GM12878 (cell line): ENCODE data around the gene SECTM1. TPM values are rescaled to one million over a fixed set of nuclear protein-coding genes. Genes with fewer than 3 reads are reported as not detected.

Experiments used
- ATAC-seq: fragments of 200-7000 bp; cut with Tn5 transposase; 3 replicates; pipeline ENCODE4 v1.9.1; 2020; ENCODE audit warnings: mild to moderate bottlenecking, moderate library complexity
- BruUV-seq: library from RNA; stranded (reverse); fragments of 400-500 nt; replicated peaks from 2 replicates; lab custom pipeline; 2021; lab: Mats Ljungman, UMichigan
- CTCF ChIA-PET: fragments of 300-600 bp; sonication (Branson Sonifier 250); formaldehyde crosslinking; extraction: SDS; loops from one replicate; lab custom pipeline; 2021; ENCODE audit warnings: inconsistent platforms; lab: Yijun Ruan, JAX
- POLR2A ChIA-PET: fragments of 350-600 bp; formaldehyde crosslinking; extraction: SDS; loops from one replicate; lab custom pipeline; 2021; ENCODE audit warnings: inconsistent platforms; lab: Charles Lee
- RAD21 ChIA-PET: fragments of 300-600 bp; sonication (Branson Sonifier 250); formaldehyde crosslinking; loops from one replicate; lab custom pipeline; 2023; ENCODE audit warnings: antibody characterized with exemption; ENCODE audit not compliant: unreplicated experiment; lab: Charles Lee
- SMC1A ChIA-PET: fragments of 300-600 bp; sonication (Branson Sonifier 250); formaldehyde crosslinking; loops from one replicate; lab custom pipeline; 2023; ENCODE audit not compliant: unreplicated experiment, uncharacterized antibody; lab: Charles Lee
- DNase-seq: peaks from one replicate; pipeline ENCODE4 v3.0.0-alpha.2; 2011; ENCODE audit warnings: low read depth, low spot score
- FAIRE-seq: peaks from 3 replicates; lab custom pipeline; 2011; peaks lifted over from hg19 to GRCh38; lab: Jason Lieb, UNC
- H2AFZ ChIP-seq: 2 replicates; pipeline ENCODE4 v1.6.0; 2011; ENCODE audit warnings: low read depth, low read length, control low read depth; ENCODE audit not compliant: control insufficient read depth
- H3K27ac ChIP-seq: 2 replicates; pipeline ENCODE4 v1.5.1; 2011; ENCODE audit warnings: control low read depth; ENCODE audit not compliant: control insufficient read depth, insufficient read depth
- H3K27me3 ChIP-seq, 2 experiments: replicated peaks in 1 of 2; 2 replicates each; pipeline versions ENCODE4 v1.6.0 to v1.6.1; 2011; ENCODE audit warnings: low read length in 1 of 2; ENCODE audit not compliant: control insufficient read depth in 2 of 2, insufficient read depth in 2 of 2
- H3K36me3 ChIP-seq, 2 experiments: 2 replicates each; pipeline ENCODE4 v1.5.1; 2011; ENCODE audit warnings: low read length in 1 of 2; ENCODE audit not compliant: control insufficient read depth in 2 of 2, insufficient read depth in 2 of 2
- H3K4me1 ChIP-seq: 2 replicates; pipeline ENCODE4 v1.6.1; 2011; ENCODE audit warnings: mild to moderate bottlenecking, low read length, moderate library complexity, mixed read lengths; ENCODE audit not compliant: control insufficient read depth, insufficient read depth
- H3K4me2 ChIP-seq: 2 replicates; pipeline ENCODE4 v1.6.0; 2011; ENCODE audit warnings: control low read depth; ENCODE audit not compliant: control insufficient read depth, insufficient read depth
- H3K4me3 ChIP-seq: fragments of 200-600 bp; sonication (generic); 2 replicates; pipeline ENCODE4 v1.5.1; 2016
- H3K79me2 ChIP-seq: 2 replicates; pipeline ENCODE4 v1.6.0; 2011; ENCODE audit warnings: low read length; ENCODE audit not compliant: control insufficient read depth, insufficient read depth
- H3K9ac ChIP-seq: 2 replicates; pipeline ENCODE4 v1.8.0; 2011; ENCODE audit warnings: low read length, control low read depth, mixed read lengths; ENCODE audit not compliant: control insufficient read depth, insufficient read depth
- H3K9me3 ChIP-seq: replicated peaks from 3 replicates; pipeline ENCODE4 v1.5.1; 2011; ENCODE audit warnings: mild to moderate bottlenecking, low read length; ENCODE audit not compliant: control insufficient read depth, insufficient read depth
- H4K20me1 ChIP-seq: 2 replicates; pipeline ENCODE4 v1.6.0; 2011; ENCODE audit not compliant: control insufficient read depth, insufficient read depth
- BCLAF1 ChIP-seq: fragments of 450-650 bp; IDR thresholded peaks from 2 replicates; pipeline ENCODE4 v1.6.1; 2017; ENCODE audit warnings: antibody characterized with exemption, mild to moderate bottlenecking, moderate library complexity
- BMI1 ChIP-seq: fragments of 450-650 bp; IDR thresholded peaks from 2 replicates; pipeline ENCODE4 v1.6.1; 2016; ENCODE audit warnings: mild to moderate bottlenecking, moderate library complexity, borderline replicate concordance
- CHD2 ChIP-seq: IDR thresholded peaks from 2 replicates; pipeline ENCODE4 v1.6.1; 2011; ENCODE audit warnings: low read depth, low read length, improper control_type of control experiment, borderline replicate concordance
- CTCF ChIP-seq, 3 experiments: IDR thresholded peaks in 2 of 3; conservative IDR thresholded peaks in 1 of 3; 2 replicates each; pipeline ENCODE4 v1.5.1; 2011; ENCODE audit warnings: low read depth in 3 of 3, low read length in 3 of 3, mild to moderate bottlenecking in 3 of 3, control low read depth in 2 of 3, moderate library complexity in 2 of 3, inconsistent platforms in 1 of 3, mixed read lengths in 1 of 3; ENCODE audit not compliant: control insufficient read depth in 2 of 3, insufficient read depth in 1 of 3; ENCODE audit errors: extremely low read depth in 1 of 3
- DPF2 ChIP-seq: fragments of 450-650 bp; IDR thresholded peaks from 2 replicates; pipeline ENCODE4 v1.6.1; 2017; ENCODE audit warnings: mild to moderate bottlenecking
- HCFC1 ChIP-seq: fragments of 150-350 bp; IDR thresholded peaks from 2 replicates; pipeline ENCODE4 v1.6.1; 2014; ENCODE audit warnings: low read length
- IKZF1 ChIP-seq: fragments of 450-650 bp; conservative IDR thresholded peaks from 2 replicates; pipeline ENCODE4 v1.6.1; 2017; ENCODE audit warnings: antibody characterized with exemption, mild to moderate bottlenecking
- IKZF2 ChIP-seq, 2 experiments: fragments of 450-650 bp; IDR thresholded peaks; 2 replicates each; pipeline ENCODE4 v1.6.1; 2017; ENCODE audit warnings: mild to moderate bottlenecking in 2 of 2, moderate library complexity in 2 of 2
- IRF5 ChIP-seq: fragments of 450-650 bp; IDR thresholded peaks from 2 replicates; pipeline ENCODE4 v1.6.1; 2017; ENCODE audit warnings: borderline replicate concordance
- LARP7 ChIP-seq: fragments of 450-650 bp; IDR thresholded peaks from 2 replicates; pipeline ENCODE4 v1.6.1; 2017; ENCODE audit warnings: mild to moderate bottlenecking
- MTA2 ChIP-seq: fragments of 450-650 bp; IDR thresholded peaks from 2 replicates; pipeline ENCODE4 v1.6.1; 2016; ENCODE audit warnings: low read depth, mild to moderate bottlenecking, moderate library complexity
- SREBF1 ChIP-seq: IDR thresholded peaks from 2 replicates; pipeline ENCODE4 v1.6.1; 2012; ENCODE audit warnings: mild to moderate bottlenecking, low read length
- SRF ChIP-seq, 2 experiments: IDR thresholded peaks; 2 replicates each; pipeline ENCODE4 v1.6.1; 2011; ENCODE audit warnings: low read depth in 2 of 2, low read length in 2 of 2, mild to moderate bottlenecking in 1 of 2, moderate library complexity in 1 of 2
- SUPT20H ChIP-seq: IDR thresholded peaks from 2 replicates; pipeline ENCODE4 v1.6.1; 2011; ENCODE audit warnings: low read depth, mild to moderate bottlenecking, low read length, moderate library complexity, borderline replicate concordance; ENCODE audit not compliant: control insufficient read depth
- YY1 ChIP-seq: IDR thresholded peaks from 2 replicates; pipeline ENCODE4 v1.6.1; 2011; ENCODE audit warnings: low read depth, mild to moderate bottlenecking, low read length
- WGBS: methylation state at CpG from one replicate; pipeline ENCODE4 v1.1.6; 2016; ENCODE audit warnings: low lambda C conversion rate; ENCODE audit not compliant: insufficient replicate concordance, insufficient coverage; ENCODE audit errors: missing lambda C conversion rate; 5-methylcytosine and 5-hydroxymethylcytosine counted together
- in situ Hi-C: fragments of 300-500 bp; cut with MboI; formaldehyde crosslinking; loops from 9 replicates; pipeline ENCODE4 v1.14.3; 2018; ENCODE audit warnings: mixed read lengths
- intact Hi-C: fragments of 100-400 bp; cut with micrococcal nuclease; formaldehyde crosslinking; loops from one replicate; pipeline ENCODE4 v1.14.2; 2022; ENCODE audit not compliant: unreplicated experiment
- polyA plus RNA-seq, 11 experiments: library from polyadenylated mRNA; depleted of rRNA in 4 of 11; unstranded in 6 of 11; stranded (reverse) in 5 of 11; fragments of >200 nt; fragmentation: Nextera tagmentation in 4 of 11; fragmentation: Illumina TruSeq in 1 of 11; extraction: Ambion mirVana in 4 of 11; extraction: Trizol in 1 of 11; gene quantifications; 1 replicate in 1 of 11; 2 replicates in 10 of 11; pipeline versions ENCODE4 v1.2.1 to v1.2.3, GENCODE V29; 2011 to 2016; ENCODE audit warnings: inconsistent platforms in 2 of 11, missing spikeins in 2 of 11, low read depth in 1 of 11
- total RNA-seq, 4 experiments: library from RNA; depleted of rRNA in 3 of 4; stranded (reverse); fragments of >200 nt in 3 of 4; fragmentation: Illumina TruSeq in 1 of 4; extraction: Trizol in 1 of 4; gene quantifications; 2 replicates each; pipeline versions ENCODE4 v1.2.1 to v1.2.3, GENCODE V29; 2013 to 2021

Gene SECTM1
- total and polyA plus RNA-seq, 10 of the 15 experiments (the other 5 are each of a cell fraction or from before 2014, with no cell fraction given) = 0.10 to 0.13 (median 0.12) TPM; not detected in 7

- TF ChIP-seq BCLAF1 = no peak
Observed at GRCh38 chr17:82301300-82301915, 32.2 kb downstream of the SECTM1 start (continued).

- ChIA-PET SMC1A (interaction anchor here (0.6 to 5.1 kb wide), 15 partner anchors 11 to 362 kb away, joined by 3 to 42 read pairs (median 4); partner anchors contain the start of gene CD7), POLR2A (interaction anchor here (1.1 to 4.0 kb wide), 6 partner anchors 9 to 95 kb away, joined by 4 to 32 read pairs (median 6); no protein-coding TSS in a partner anchor), CTCF (interaction anchor here (0.7 to 8.7 kb wide), 19 partner anchors 8 to 270 kb away, joined by 3 to 94 read pairs (median 4); partner anchors contain the start of gene RAC3), RAD21 (interaction anchor here (1.0 to 7.9 kb wide), 15 partner anchors 8 to 271 kb away, joined by 3 to 77 read pairs (median 5); partner anchors contain the start of genes CSNK1D and SLC16A3)
- DNase-seq = no peak
- peak; percentile 19 for ATAC-seq
- 23% methylated on average over 21 of the region's 21 CpGs for WGBS
- Histone ChIP-seq H3K36me3 (no peaks in the 10 kb centered on the region), H3K79me2 (no peaks in the 10 kb centered on the region), H3K9ac (no peak overlapping the region), H3K4me1 (peaks cover 43% of the 10 kb centered on the region), H4K20me1 (no peaks in the 10 kb centered on the region), H3K27me3 (no peaks in the 10 kb centered on the region; a peak in 1 of 4 replicates), H2AFZ (no peak overlapping the region; the same call in 1 of the 2 replicates), H3K4me2 (no peak overlapping the region), H3K4me3 (no peak overlapping the region), H3K27ac (no peak overlapping the region), H3K9me3 (no peaks in the 10 kb centered on the region)
- FAIRE-seq = no peak
- intact Hi-C loops (no loop called here), in situ Hi-C loops (no loop called here)
- BruUV-seq = no TSS peak
- TF ChIP-seq LARP7 (no peak; the same call in 1 of the 2 replicates), BMI1 (no peak), IRF5 (no peak), IKZF2 (IDR thresholded peaks at IDR 0.05) (peak; percentile 77 to 81; a peak in 3 of 4 replicates), HCFC1 (no peak), CTCF (IDR thresholded peaks at IDR 0.05 in 2 of 3, conservative IDR thresholded peaks at IDR 0.05 in 1 of 3; ENCODE audit: control insufficient read depth in 2 of 3, extremely low read depth in 1 of 3, insufficient read depth in 1 of 3, low read depth in 3 of 3, low read length in 3 of 3) (peak; percentile 63 to 92 (median 79)), IKZF1 (peak; percentile 86), SUPT20H (no peak), YY1 (peak; percentile 52; the same call in 1 of the 2 replicates), MTA2 (no peak), SREBF1 (no peak), CHD2 (no peak), SRF (IDR thresholded peaks at IDR 0.05; ENCODE audit: low read depth in 2 of 2, low read length in 2 of 2) (0 out of 4 replicates have a peak, but pooled peaks of 1 of the 2 experiments have one; percentile 18), DPF2 (peak; percentile 35; the same call in 1 of the 2 replicates)
Observed at GRCh38 chr17:82300707-82301270, 32.8 kb downstream of the SECTM1 start.
